GM19238 (cell line): ENCODE results near the gene NOPCHAP1.
"Not testable (repeated sequence)": the region's sequence is repeated elsewhere in the genome, so short reads cannot be mapped to it uniquely, and the experiment has no call there.

Source experiments
- DNase-seq: peaks from one replicate; pipeline ENCODE4 v3.0.0; 2011; ENCODE audit warnings: low spot score; ENCODE audit not compliant: insufficient read length

NOPCHAP1 gene

GRCh38 chr12:104964167-104964855 lies 21.8 kb upstream of the NOPCHAP1 start:
- DNase-seq = no peak

- no peak for DNase-seq
Measured at GRCh38 chr12:104964856-104965205, 21.3 kb upstream of the NOPCHAP1 start.

GRCh38 chr12:104966677-104967076 lies 19.4 kb upstream of the NOPCHAP1 start:
- no peak for DNase-seq

GRCh38 chr12:104969343-104969742 lies 16.8 kb upstream of the NOPCHAP1 start:
- no peak for DNase-seq

- no peak for DNase-seq
Measured at GRCh38 chr12:104971306-104971705, 14.8 kb upstream of the NOPCHAP1 start.

- DNase-seq = no peak
Measured at GRCh38 chr12:104973250-104973649, 12.9 kb upstream of the NOPCHAP1 start.

- DNase-seq = peak; percentile 35
Measured at GRCh38 chr12:104974626-104975290, 11.4 kb upstream of the NOPCHAP1 start.

- DNase-seq = no peak
Measured at GRCh38 chr12:104975587-104976343, 10.4 kb upstream of the NOPCHAP1 start.

GRCh38 chr12:104976703-104977102 lies 9.4 kb upstream of the NOPCHAP1 start:
- no peak for DNase-seq

GRCh38 chr12:104977688-104978087 lies 8.4 kb upstream of the NOPCHAP1 start:
- not testable (repeated sequence) for DNase-seq

- no peak for DNase-seq
Measured at GRCh38 chr12:104985206-104985605, 910 bp upstream of the NOPCHAP1 start.

- DNase-seq = no peak
Measured at GRCh38 chr12:104990950-104991349, 4.8 kb downstream of the NOPCHAP1 start.

- no peak for DNase-seq
Measured at GRCh38 chr12:104991565-104992128, 5.5 kb downstream of the NOPCHAP1 start.

- no peak for DNase-seq
Measured at GRCh38 chr12:104994336-104994735, 8.2 kb downstream of the NOPCHAP1 start.

- DNase-seq = no peak
Measured at GRCh38 chr12:104997541-104997940, 11.4 kb downstream of the NOPCHAP1 start.

- no peak for DNase-seq
Measured at GRCh38 chr12:104998423-104999346, 12.6 kb downstream of the NOPCHAP1 start.

GRCh38 chr12:104999347-104999685 lies 13.2 kb downstream of the NOPCHAP1 start:
- DNase-seq = no peak

- DNase-seq = no peak
Measured at GRCh38 chr12:105001476-105001875, 15.4 kb downstream of the NOPCHAP1 start.

GRCh38 chr12:105013892-105014291 lies 27.8 kb downstream of the NOPCHAP1 start:
- no peak for DNase-seq

- no peak for DNase-seq
Measured at GRCh38 chr12:105014603-105015002, 28.5 kb downstream of the NOPCHAP1 start.

GRCh38 chr12:105015543-105015942 lies 29.4 kb downstream of the NOPCHAP1 start:
- DNase-seq = no peak
